ENCODE results near the gene URI1. TPM values are rescaled to one million over a fixed set of nuclear protein-coding genes. Genes with fewer than 3 reads are reported as not detected.
"Not testable (repeated sequence)": the region's sequence is repeated elsewhere in the genome, so short reads cannot be mapped to it uniquely, and the experiment has no call there.

Gene URI1
- total RNA-seq, 6 experiments from 2014 or later = 18.8 to 29.4 (median 22.2) TPM

- peaks cover 0 to 16% (median 3%) of the 10 kb centered on the region in 4 donors for H3K4me1 ChIP-seq
- WGBS (ENCODE audit: insufficient coverage, low coverage, low lambda C conversion rate, missing lambda C conversion rate) = 91% methylated on average over 2 of the region's 2 CpGs
- H3K27me3 ChIP-seq = no peaks in the 10 kb centered on the region
- no peaks in the 10 kb centered on the region for H3K36me3 ChIP-seq
- no peak for ATAC-seq
- intact Hi-C loops (cut with DNase I) = no loop called here
- no peak overlapping the region for H3K27ac ChIP-seq
- no peaks in the 10 kb centered on the region for H3K9me3 ChIP-seq
- DNase-seq = no peak
- TF ChIP-seq CTCF (IDR thresholded peaks at IDR 0.05) (no peak), POLR2A (IDR thresholded peaks at IDR 0.05) (no peak)
- H3K4me3 ChIP-seq = no peak overlapping the region
Observed at GRCh38 chr19:29946645-29947044, 4.6 kb downstream of the URI1 start.

- H3K4me1 ChIP-seq = peaks cover 0 to 14% (median 3%) of the 10 kb centered on the region in 4 donors
- H3K27me3 ChIP-seq = no peaks in the 10 kb centered on the region
- ATAC-seq = no peak
- H3K9me3 ChIP-seq = no peaks in the 10 kb centered on the region
- H3K4me3 ChIP-seq = no peak overlapping the region
- 86% methylated on average over 2 of the region's 2 CpGs for WGBS (ENCODE audit: insufficient coverage, low coverage, low lambda C conversion rate, missing lambda C conversion rate)
- no peak overlapping the region for H3K27ac ChIP-seq
- TF ChIP-seq CTCF (IDR thresholded peaks at IDR 0.05) = no peak
- no peak for TF ChIP-seq POLR2A (IDR thresholded peaks at IDR 0.05)
- no peak for DNase-seq
- no peaks in the 10 kb centered on the region for H3K36me3 ChIP-seq
- intact Hi-C loops (cut with DNase I) = no loop called here
Observed at GRCh38 chr19:29947871-29948270, 5.8 kb downstream of the URI1 start.

- H3K4me1 ChIP-seq; ATAC-seq; H3K27me3 ChIP-seq; intact Hi-C loops (cut with DNase I); H3K9me3 ChIP-seq; H3K4me3 ChIP-seq; DNase-seq; H3K36me3 ChIP-seq; H3K27ac ChIP-seq: not testable (repeated sequence)
- 100% methylated on average over 1 of the region's 57 CpGs for WGBS (ENCODE audit: insufficient coverage, low coverage, low lambda C conversion rate, missing lambda C conversion rate)
Observed at GRCh38 chr19:29948759-29949470, 6.9 kb downstream of the URI1 start.

GRCh38 chr19:29952177-29952576 is 10.1 kb downstream of the URI1 start:
- intact Hi-C loops (cut with DNase I) = no loop called here
- H3K4me1 ChIP-seq = no peaks in the 10 kb centered on the region
- 80% methylated on average over 1 of the region's 1 CpG for WGBS (ENCODE audit: insufficient coverage, low coverage, low lambda C conversion rate, missing lambda C conversion rate)
- H3K9me3 ChIP-seq = no peaks in the 10 kb centered on the region
- no peak overlapping the region for H3K4me3 ChIP-seq
- TF ChIP-seq CTCF (IDR thresholded peaks at IDR 0.05) (no peak), POLR2A (IDR thresholded peaks at IDR 0.05) (no peak)
- ATAC-seq (no peak), DNase-seq (no peak)
- no peaks in the 10 kb centered on the region for H3K27me3 ChIP-seq
- H3K27ac ChIP-seq = no peak overlapping the region
- no peaks in the 10 kb centered on the region for H3K36me3 ChIP-seq

GRCh38 chr19:29952646-29953045 is 10.6 kb downstream of the URI1 start:
- Histone ChIP-seq H3K36me3 (no peaks in the 10 kb centered on the region), H3K9me3 (no peaks in the 10 kb centered on the region), H3K27me3 (no peaks in the 10 kb centered on the region), H3K4me1 (no peaks in the 10 kb centered on the region), H3K4me3 (no peak overlapping the region), H3K27ac (no peak overlapping the region)
- DNase-seq (no peak), ATAC-seq (no peak)
- 65% methylated on average over 4 of the region's 4 CpGs for WGBS (ENCODE audit: insufficient coverage, low coverage, low lambda C conversion rate, missing lambda C conversion rate)
- TF ChIP-seq CTCF (IDR thresholded peaks at IDR 0.05) (no peak), POLR2A (IDR thresholded peaks at IDR 0.05) (no peak)
- intact Hi-C loops (cut with DNase I) = no loop called here
